Measurements from ENCODE around the gene SPOCD1.

SPOCD1 gene

GRCh38 chr1:31783846-31784245 is 32.0 kb downstream of the SPOCD1 start:
- Histone ChIP-seq H3K27me3 (ENCODE audit: control insufficient read depth in 1 of 2, insufficient read depth in 2 of 2, low read length in 2 of 2) (no peaks in the 10 kb centered on the region), H3K27ac (ENCODE audit: low read depth, low read length) (no peak overlapping the region), H3K4me1 (ENCODE audit: control insufficient read depth in 1 of 2, insufficient read depth in 2 of 2, low read length in 2 of 2) (peaks cover 30 to 40% of the 10 kb centered on the region in 2 donors), H3K36me3 (ENCODE audit: control insufficient read depth in 1 of 2, insufficient read depth in 2 of 2, low read length in 2 of 2) (no peaks in the 10 kb centered on the region), H3K9ac (ENCODE audit: low read depth in 1 of 2, low read length in 2 of 2) (no peak overlapping the region), H3K9me3 (ENCODE audit: control insufficient read depth in 1 of 2, low read length in 2 of 2) (no peaks in the 10 kb centered on the region), H3K4me3 (ENCODE audit: low read depth in 1 of 2, low read length in 2 of 2) (no peak overlapping the region)

GRCh38 chr1:31782421-31783410 is 33.1 kb downstream of the SPOCD1 start:
- Histone ChIP-seq H3K9ac (ENCODE audit: low read depth in 1 of 2, low read length in 2 of 2) (no peak overlapping the region), H3K4me1 (ENCODE audit: control insufficient read depth in 1 of 2, insufficient read depth in 2 of 2, low read length in 2 of 2) (peaks cover 25 to 34% of the 10 kb centered on the region in 2 donors), H3K27ac (ENCODE audit: low read depth, low read length) (no peak overlapping the region), H3K36me3 (ENCODE audit: control insufficient read depth in 1 of 2, insufficient read depth in 2 of 2, low read length in 2 of 2) (no peaks in the 10 kb centered on the region), H3K9me3 (ENCODE audit: control insufficient read depth in 1 of 2, low read length in 2 of 2) (no peaks in the 10 kb centered on the region), H3K27me3 (ENCODE audit: control insufficient read depth in 1 of 2, insufficient read depth in 2 of 2, low read length in 2 of 2) (peaks cover 0 to 3% of the 10 kb centered on the region in 2 donors), H3K4me3 (ENCODE audit: low read depth in 1 of 2, low read length in 2 of 2) (no peak overlapping the region)

- peaks cover 0 to 3% of the 10 kb centered on the region in 2 donors for H3K27me3 ChIP-seq (ENCODE audit: control insufficient read depth in 1 of 2, insufficient read depth in 2 of 2, low read length in 2 of 2)
- no peak overlapping the region for H3K9ac ChIP-seq (ENCODE audit: low read depth in 1 of 2, low read length in 2 of 2)
- H3K4me1 ChIP-seq (ENCODE audit: control insufficient read depth in 1 of 2, insufficient read depth in 2 of 2, low read length in 2 of 2), result peaks cover 17 to 26% of the 10 kb centered on the region in 2 donors
- H3K36me3 ChIP-seq (ENCODE audit: control insufficient read depth in 1 of 2, insufficient read depth in 2 of 2, low read length in 2 of 2), result no peaks in the 10 kb centered on the region
- H3K9me3 ChIP-seq (ENCODE audit: control insufficient read depth in 1 of 2, low read length in 2 of 2), result no peaks in the 10 kb centered on the region
- no peak overlapping the region for H3K4me3 ChIP-seq (ENCODE audit: low read depth in 1 of 2, low read length in 2 of 2)
- H3K27ac ChIP-seq (ENCODE audit: low read depth, low read length), result no peak overlapping the region
Observed at GRCh38 chr1:31781756-31782371, 34.0 kb downstream of the SPOCD1 start.

GRCh38 chr1:31781138-31781755 is 34.6 kb downstream of the SPOCD1 start:
- Histone ChIP-seq H3K27ac (ENCODE audit: low read depth, low read length) (no peak overlapping the region), H3K9me3 (ENCODE audit: control insufficient read depth in 1 of 2, low read length in 2 of 2) (no peaks in the 10 kb centered on the region), H3K9ac (ENCODE audit: low read depth in 1 of 2, low read length in 2 of 2) (no peak overlapping the region), H3K4me1 (ENCODE audit: control insufficient read depth in 1 of 2, insufficient read depth in 2 of 2, low read length in 2 of 2) (peaks cover 11 to 20% of the 10 kb centered on the region in 2 donors), H3K36me3 (ENCODE audit: control insufficient read depth in 1 of 2, insufficient read depth in 2 of 2, low read length in 2 of 2) (no peaks in the 10 kb centered on the region), H3K4me3 (ENCODE audit: low read depth in 1 of 2, low read length in 2 of 2) (no peak overlapping the region), H3K27me3 (ENCODE audit: control insufficient read depth in 1 of 2, insufficient read depth in 2 of 2, low read length in 2 of 2) (peaks cover 0 to 6% of the 10 kb centered on the region in 2 donors)

- no peak overlapping the region for H3K4me3 ChIP-seq (ENCODE audit: low read depth in 1 of 2, low read length in 2 of 2)
- peaks cover 7 to 15% of the 10 kb centered on the region in 2 donors for H3K4me1 ChIP-seq (ENCODE audit: control insufficient read depth in 1 of 2, insufficient read depth in 2 of 2, low read length in 2 of 2)
- no peak overlapping the region for H3K9ac ChIP-seq (ENCODE audit: low read depth in 1 of 2, low read length in 2 of 2)
- no peaks in the 10 kb centered on the region for H3K9me3 ChIP-seq (ENCODE audit: control insufficient read depth in 1 of 2, low read length in 2 of 2)
- H3K36me3 ChIP-seq (ENCODE audit: control insufficient read depth in 1 of 2, insufficient read depth in 2 of 2, low read length in 2 of 2), result no peaks in the 10 kb centered on the region
- H3K27me3 ChIP-seq (ENCODE audit: control insufficient read depth in 1 of 2, insufficient read depth in 2 of 2, low read length in 2 of 2), result peaks cover 0 to 9% of the 10 kb centered on the region in 2 donors
- no peak overlapping the region for H3K27ac ChIP-seq (ENCODE audit: low read depth, low read length)
Observed at GRCh38 chr1:31780632-31781031, 35.2 kb downstream of the SPOCD1 start.

- Histone ChIP-seq H3K9me3 (ENCODE audit: control insufficient read depth in 1 of 2, low read length in 2 of 2) (no peaks in the 10 kb centered on the region), H3K27me3 (ENCODE audit: control insufficient read depth in 1 of 2, insufficient read depth in 2 of 2, low read length in 2 of 2) (peaks cover 8 to 17% of the 10 kb centered on the region in 2 donors), H3K4me3 (ENCODE audit: low read depth in 1 of 2, low read length in 2 of 2) (no peak overlapping the region), H3K4me1 (ENCODE audit: control insufficient read depth in 1 of 2, insufficient read depth in 2 of 2, low read length in 2 of 2) (peaks cover 7% of the 10 kb centered on the region in 2 donors), H3K9ac (ENCODE audit: low read depth in 1 of 2, low read length in 2 of 2) (no peak overlapping the region), H3K36me3 (ENCODE audit: control insufficient read depth in 1 of 2, insufficient read depth in 2 of 2, low read length in 2 of 2) (no peaks in the 10 kb centered on the region), H3K27ac (ENCODE audit: low read depth, low read length) (no peak overlapping the region)
Observed at GRCh38 chr1:31779687-31780086, 36.1 kb downstream of the SPOCD1 start.

- H3K9me3 ChIP-seq (ENCODE audit: control insufficient read depth in 1 of 2, low read length in 2 of 2), result no peaks in the 10 kb centered on the region
- no peak overlapping the region for H3K4me3 ChIP-seq (ENCODE audit: low read depth in 1 of 2, low read length in 2 of 2)
- H3K36me3 ChIP-seq (ENCODE audit: control insufficient read depth in 1 of 2, insufficient read depth in 2 of 2, low read length in 2 of 2), result no peaks in the 10 kb centered on the region
- H3K27ac ChIP-seq (ENCODE audit: low read depth, low read length), result no peak overlapping the region
- H3K27me3 ChIP-seq (ENCODE audit: control insufficient read depth in 1 of 2, insufficient read depth in 2 of 2, low read length in 2 of 2), result peaks cover 15 to 24% of the 10 kb centered on the region in 2 donors
- H3K9ac ChIP-seq (ENCODE audit: low read depth in 1 of 2, low read length in 2 of 2), result no peak overlapping the region
- peaks cover 7% of the 10 kb centered on the region in 2 donors for H3K4me1 ChIP-seq (ENCODE audit: control insufficient read depth in 1 of 2, insufficient read depth in 2 of 2, low read length in 2 of 2)
Observed at GRCh38 chr1:31778763-31779488, 36.9 kb downstream of the SPOCD1 start.

- Histone ChIP-seq H3K4me1 (ENCODE audit: control insufficient read depth in 1 of 2, insufficient read depth in 2 of 2, low read length in 2 of 2) (peaks cover 11 to 14% of the 10 kb centered on the region in 2 donors), H3K4me3 (ENCODE audit: low read depth in 1 of 2, low read length in 2 of 2) (no peak overlapping the region), H3K9ac (ENCODE audit: low read depth in 1 of 2, low read length in 2 of 2) (no peak overlapping the region), H3K36me3 (ENCODE audit: control insufficient read depth in 1 of 2, insufficient read depth in 2 of 2, low read length in 2 of 2) (no peaks in the 10 kb centered on the region), H3K27me3 (ENCODE audit: control insufficient read depth in 1 of 2, insufficient read depth in 2 of 2, low read length in 2 of 2) (peaks cover 39 to 48% of the 10 kb centered on the region in 2 donors), H3K27ac (ENCODE audit: low read depth, low read length) (no peak overlapping the region), H3K9me3 (ENCODE audit: control insufficient read depth in 1 of 2, low read length in 2 of 2) (no peaks in the 10 kb centered on the region)
Observed at GRCh38 chr1:31776516-31776915, 39.3 kb downstream of the SPOCD1 start.

- H3K9ac ChIP-seq (ENCODE audit: low read depth in 1 of 2, low read length in 2 of 2), result no peak overlapping the region
- no peak overlapping the region for H3K27ac ChIP-seq (ENCODE audit: low read depth, low read length)
- H3K36me3 ChIP-seq (ENCODE audit: control insufficient read depth in 1 of 2, insufficient read depth in 2 of 2, low read length in 2 of 2), result no peaks in the 10 kb centered on the region
- peaks cover 8 to 12% of the 10 kb centered on the region in 2 donors for H3K4me1 ChIP-seq (ENCODE audit: control insufficient read depth in 1 of 2, insufficient read depth in 2 of 2, low read length in 2 of 2)
- no peaks in the 10 kb centered on the region for H3K9me3 ChIP-seq (ENCODE audit: control insufficient read depth in 1 of 2, low read length in 2 of 2)
- peaks cover 44 to 53% of the 10 kb centered on the region in 2 donors for H3K27me3 ChIP-seq (ENCODE audit: control insufficient read depth in 1 of 2, insufficient read depth in 2 of 2, low read length in 2 of 2)
- H3K4me3 ChIP-seq (ENCODE audit: low read depth in 1 of 2, low read length in 2 of 2), result no peak overlapping the region
Observed at GRCh38 chr1:31776032-31776431, 39.8 kb downstream of the SPOCD1 start.

All from duodenal mucosa (tissue), 2 donors.